Tibial nerve (tissue), 4 donors: ENCODE data around the gene ROBO1.

ENCODE experiments used
- EP300 ChIP-seq, 2 donors: sonication (generic); formaldehyde crosslinking; IDR thresholded peaks; one replicate each; pipeline ENCODE4 v1.6.1; 2017; ENCODE audit warnings: antibody characterized with exemption in 2 of 2, mild to moderate bottlenecking in 1 of 2
- POLR2A ChIP-seq, 2 donors: fragments of 450-650 bp; IDR thresholded peaks; one replicate each; pipeline ENCODE4 v1.6.1; 2017; ENCODE audit warnings: antibody characterized with exemption in 2 of 2, mild to moderate bottlenecking in 2 of 2, moderate library complexity in 2 of 2
- TF ChIP-seq, protein P1 (sequence below), 5 experiments: fragments of 200-600 bp in 3 of 5; fragments of 450-650 bp in 2 of 5; sonication (generic) in 3 of 5; IDR thresholded peaks; one replicate each; pipeline ENCODE4 v1.5.1; 2016 to 2019; ENCODE audit warnings: antibody characterized with exemption in 5 of 5, mild to moderate bottlenecking in 3 of 5, moderate library complexity in 2 of 5

GRCh38 chr3:78926523-78926922 lies 841.3 kb downstream of the ROBO1 start:
- TF ChIP-seq EP300 (IDR thresholded peaks at IDR 0.05) (no peak), POLR2A (IDR thresholded peaks at IDR 0.05) (no peak)
- TF ChIP-seq, protein P1, sequence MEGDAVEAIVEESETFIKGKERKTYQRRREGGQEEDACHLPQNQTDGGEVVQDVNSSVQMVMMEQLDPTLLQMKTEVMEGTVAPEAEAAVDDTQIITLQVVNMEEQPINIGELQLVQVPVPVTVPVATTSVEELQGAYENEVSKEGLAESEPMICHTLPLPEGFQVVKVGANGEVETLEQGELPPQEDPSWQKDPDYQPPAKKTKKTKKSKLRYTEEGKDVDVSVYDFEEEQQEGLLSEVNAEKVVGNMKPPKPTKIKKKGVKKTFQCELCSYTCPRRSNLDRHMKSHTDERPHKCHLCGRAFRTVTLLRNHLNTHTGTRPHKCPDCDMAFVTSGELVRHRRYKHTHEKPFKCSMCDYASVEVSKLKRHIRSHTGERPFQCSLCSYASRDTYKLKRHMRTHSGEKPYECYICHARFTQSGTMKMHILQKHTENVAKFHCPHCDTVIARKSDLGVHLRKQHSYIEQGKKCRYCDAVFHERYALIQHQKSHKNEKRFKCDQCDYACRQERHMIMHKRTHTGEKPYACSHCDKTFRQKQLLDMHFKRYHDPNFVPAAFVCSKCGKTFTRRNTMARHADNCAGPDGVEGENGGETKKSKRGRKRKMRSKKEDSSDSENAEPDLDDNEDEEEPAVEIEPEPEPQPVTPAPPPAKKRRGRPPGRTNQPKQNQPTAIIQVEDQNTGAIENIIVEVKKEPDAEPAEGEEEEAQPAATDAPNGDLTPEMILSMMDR (IDR thresholded peaks at IDR 0.05): no peak
